ENCODE measurements around the gene SORBS2.

The SORBS2 gene

GRCh38 chr4:185660340-185660739 is 151.7 kb downstream of the SORBS2 start:
- no peak overlapping the region for H2AFZ ChIP-seq (ENCODE audit: low read length)
- no peaks in the 10 kb centered on the region for H3K9me3 ChIP-seq (ENCODE audit: insufficient read depth, low read depth, low read length)
- H3K9me2 ChIP-seq (replicated peaks; ENCODE audit: low read depth, low read length), result no peaks in the 10 kb centered on the region
- TF ChIP-seq EZH2phosphoT487 (IDR thresholded peaks at IDR 0.05; ENCODE audit: borderline replicate concordance) (no peak), CTCF (conservative IDR thresholded peaks at IDR 0.05; ENCODE audit: low read length) (no peak)
- H3K36me3 ChIP-seq (ENCODE audit: insufficient read depth, low read length), result no peaks in the 10 kb centered on the region
- no peaks in the 10 kb centered on the region for H3K79me2 ChIP-seq (ENCODE audit: insufficient read depth, low read length)
- H4K20me1 ChIP-seq (ENCODE audit: insufficient read depth, low read length, poor library complexity, severe bottlenecking), result no peaks in the 10 kb centered on the region
- H3K4me1 ChIP-seq (ENCODE audit: insufficient read depth, low read length, poor library complexity, severe bottlenecking), result no peaks in the 10 kb centered on the region
- no peak overlapping the region for H3K4me2 ChIP-seq (ENCODE audit: low read depth, low read length, poor library complexity, severe bottlenecking)
- no peak overlapping the region for H3K4me3 ChIP-seq (ENCODE audit: low read length, poor library complexity, severe bottlenecking)
- H3K27me3 ChIP-seq (ENCODE audit: insufficient read depth, low read length, poor library complexity, severe bottlenecking), result no peaks in the 10 kb centered on the region
- H3F3A ChIP-seq (ENCODE audit: low read depth), result no peaks in the 10 kb centered on the region
- no peak overlapping the region for H3K9ac ChIP-seq (ENCODE audit: low read depth, low read length, poor library complexity, severe bottlenecking)

DNA sequence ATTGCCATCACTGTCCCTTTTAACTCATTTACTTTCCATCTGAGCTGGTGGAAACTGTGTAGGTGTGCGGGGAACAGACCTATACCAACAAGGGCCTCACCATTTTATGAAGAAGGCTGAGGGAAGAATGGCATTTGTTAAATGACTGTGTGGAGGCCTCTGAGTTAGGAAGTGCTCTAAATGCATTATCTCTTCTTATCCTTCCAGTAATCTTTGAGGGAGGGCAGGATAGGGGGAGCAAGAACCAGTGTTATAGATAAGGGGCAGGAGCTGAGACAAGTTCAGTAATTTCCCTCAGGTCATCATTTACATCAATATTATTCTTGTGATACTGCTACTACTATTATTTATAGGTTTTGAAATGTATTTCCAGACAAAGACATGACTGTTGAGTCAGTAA is 154.3 kb downstream of the SORBS2 start:
- no peak overlapping the region for H3K4me2 ChIP-seq (ENCODE audit: low read depth, low read length, poor library complexity, severe bottlenecking)
- H3K79me2 ChIP-seq (ENCODE audit: insufficient read depth, low read length), result no peaks in the 10 kb centered on the region
- H3K36me3 ChIP-seq (ENCODE audit: insufficient read depth, low read length), result no peaks in the 10 kb centered on the region

GRCh38 chr4:185657183-185657582 is 154.8 kb downstream of the SORBS2 start:
- H4K20me1 ChIP-seq (ENCODE audit: insufficient read depth, low read length, poor library complexity, severe bottlenecking), result no peaks in the 10 kb centered on the region
- H3K36me3 ChIP-seq (ENCODE audit: insufficient read depth, low read length), result no peaks in the 10 kb centered on the region
- H3K9me2 ChIP-seq (replicated peaks; ENCODE audit: low read depth, low read length), result no peaks in the 10 kb centered on the region
- no peak overlapping the region for H3K4me2 ChIP-seq (ENCODE audit: low read depth, low read length, poor library complexity, severe bottlenecking)
- H3K4me1 ChIP-seq (ENCODE audit: insufficient read depth, low read length, poor library complexity, severe bottlenecking), result no peaks in the 10 kb centered on the region
- no peak for TF ChIP-seq EZH2phosphoT487 (IDR thresholded peaks at IDR 0.05; ENCODE audit: borderline replicate concordance)
- TF ChIP-seq CTCF (conservative IDR thresholded peaks at IDR 0.05; ENCODE audit: low read length), result no peak
- H3K9ac ChIP-seq (ENCODE audit: low read depth, low read length, poor library complexity, severe bottlenecking), result no peak overlapping the region
- H3K9me3 ChIP-seq (ENCODE audit: insufficient read depth, low read depth, low read length), result no peaks in the 10 kb centered on the region
- H3K4me3 ChIP-seq (ENCODE audit: low read length, poor library complexity, severe bottlenecking), result no peak overlapping the region
- no peak overlapping the region for H2AFZ ChIP-seq (ENCODE audit: low read length)
- no peaks in the 10 kb centered on the region for H3K27me3 ChIP-seq (ENCODE audit: insufficient read depth, low read length, poor library complexity, severe bottlenecking)
- no peaks in the 10 kb centered on the region for H3F3A ChIP-seq (ENCODE audit: low read depth)
- H3K79me2 ChIP-seq (ENCODE audit: insufficient read depth, low read length), result no peaks in the 10 kb centered on the region

More for the DNA sequence above, 154.3 kb downstream of the SORBS2 start:
- H3F3A ChIP-seq (ENCODE audit: low read depth), result no peaks in the 10 kb centered on the region
- H3K9ac ChIP-seq (ENCODE audit: low read depth, low read length, poor library complexity, severe bottlenecking), result no peak overlapping the region
- no peaks in the 10 kb centered on the region for H3K9me3 ChIP-seq (ENCODE audit: insufficient read depth, low read depth, low read length)
- H2AFZ ChIP-seq (ENCODE audit: low read length), result no peak overlapping the region
- no peaks in the 10 kb centered on the region for H4K20me1 ChIP-seq (ENCODE audit: insufficient read depth, low read length, poor library complexity, severe bottlenecking)
- no peaks in the 10 kb centered on the region for H3K4me1 ChIP-seq (ENCODE audit: insufficient read depth, low read length, poor library complexity, severe bottlenecking)
- H3K4me3 ChIP-seq (ENCODE audit: low read length, poor library complexity, severe bottlenecking), result no peak overlapping the region
- H3K27me3 ChIP-seq (ENCODE audit: insufficient read depth, low read length, poor library complexity, severe bottlenecking), result no peaks in the 10 kb centered on the region
- H3K9me2 ChIP-seq (replicated peaks; ENCODE audit: low read depth, low read length), result no peaks in the 10 kb centered on the region
- no peak for TF ChIP-seq EZH2phosphoT487 (IDR thresholded peaks at IDR 0.05; ENCODE audit: borderline replicate concordance)
- TF ChIP-seq CTCF (conservative IDR thresholded peaks at IDR 0.05; ENCODE audit: low read length), result no peak

Data from Loucy (cell line).